Lung microvascular endothelial cell (primary cell): ENCODE results near the gene RRM1. TPM values are rescaled to one million over a fixed set of nuclear protein-coding genes. Genes with fewer than 3 reads are reported as not detected.
A peak's percentile ranks its signal among the peaks of the same experiment; 100 is the strongest.
"Not testable (repeated sequence)": the region's sequence is repeated elsewhere in the genome, so short reads cannot be mapped to it uniquely, and the experiment has no call there.

Source experiments
- DNase-seq, 2 donors: peaks; one replicate each; pipeline versions ENCODE4 v3.0.0 to v3.0.0-alpha.2; 2010; ENCODE audit warnings: low read depth in 2 of 2
- total RNA-seq: library from RNA; depleted of rRNA; stranded (reverse); fragments of >200 nt; gene quantifications from 2 replicates; pipeline ENCODE4 v1.2.1, GENCODE V29; 2014

Gene RRM1
- total RNA-seq: 27.8 and 63.9 TPM in 2 replicates

GRCh38 chr11:4094348-4095291 lies at the start of gene RRM1:
RRM1 (plus strand) TSS chr11:4094799; CDS start chr11:4095013, 214 bp downstream.
- DNase-seq: peak; percentile 97 to 98

- DNase-seq: no peak
Measured at GRCh38 chr11:4044976-4045646, 49.5 kb upstream of the RRM1 start.

GRCh38 chr11:4048340-4048739 lies 46.3 kb upstream of the RRM1 start:
- no peak for DNase-seq

GRCh38 chr11:4049006-4049405 lies 45.6 kb upstream of the RRM1 start:
- no peak for DNase-seq

GRCh38 chr11:4050138-4050537 lies 44.5 kb upstream of the RRM1 start:
- DNase-seq: no peak

GRCh38 chr11:4053200-4053599 lies 41.4 kb upstream of the RRM1 start:
- not testable (repeated sequence) for DNase-seq

GRCh38 chr11:4054643-4055042 lies 40.0 kb upstream of the RRM1 start:
- no peak for DNase-seq

GRCh38 chr11:4059424-4059823 lies 35.2 kb upstream of the RRM1 start:
- no peak for DNase-seq

GRCh38 chr11:4060182-4060923 lies 34.2 kb upstream of the RRM1 start:
- peak in 1 of 2 donors; percentile 22 for DNase-seq

- DNase-seq: no peak
Measured at GRCh38 chr11:4061700-4062099, 32.9 kb upstream of the RRM1 start.

- DNase-seq: no peak
Measured at GRCh38 chr11:4063348-4063747, 31.3 kb upstream of the RRM1 start.

GRCh38 chr11:4064278-4064955 lies 30.2 kb upstream of the RRM1 start:
- DNase-seq: no peak

- no peak for DNase-seq
Measured at GRCh38 chr11:4065086-4065485, 29.5 kb upstream of the RRM1 start.

GRCh38 chr11:4065601-4066377 lies 28.8 kb upstream of the RRM1 start:
- peak in 1 of 2 donors; percentile 30 for DNase-seq

- DNase-seq: no peak
Measured at GRCh38 chr11:4066910-4067309, 27.7 kb upstream of the RRM1 start.

GRCh38 chr11:4068962-4069361 lies 25.6 kb upstream of the RRM1 start:
- no peak for DNase-seq

GRCh38 chr11:4071325-4071724 lies 23.3 kb upstream of the RRM1 start:
- DNase-seq: no peak

- DNase-seq: no peak
Measured at GRCh38 chr11:4071914-4072313, 22.7 kb upstream of the RRM1 start.

- peak; percentile 79 to 85 for DNase-seq
Measured at GRCh38 chr11:4072668-4073285, 21.8 kb upstream of the RRM1 start.

- no peak for DNase-seq
Measured at GRCh38 chr11:4074266-4074665, 20.3 kb upstream of the RRM1 start.
